HUES64 (cell line): ENCODE measurements around the gene CRYGN. TPM values are rescaled to one million over a fixed set of nuclear protein-coding genes. Genes with fewer than 3 reads are reported as not detected.

Experiments used
- H3K27ac ChIP-seq: 2 replicates; pipeline ENCODE4 v1.7.0; 2013; ENCODE audit warnings: low read depth, low read length, inconsistent platforms
- H3K27me3 ChIP-seq: 2 replicates; pipeline ENCODE4 v1.6.1; 2013; ENCODE audit warnings: mild to moderate bottlenecking, low read length; ENCODE audit not compliant: insufficient read depth
- H3K36me3 ChIP-seq: 2 replicates; pipeline ENCODE4 v1.6.1; 2013; ENCODE audit warnings: mild to moderate bottlenecking, low read length; ENCODE audit not compliant: insufficient read depth
- H3K4me1 ChIP-seq: 2 replicates; pipeline ENCODE4 v1.6.1; 2013; ENCODE audit warnings: mild to moderate bottlenecking, low read length, moderate library complexity; ENCODE audit not compliant: insufficient read depth
- H3K4me3 ChIP-seq: 2 replicates; pipeline ENCODE4 v1.5.1; 2013; ENCODE audit warnings: mild to moderate bottlenecking, low read length, moderate library complexity
- H3K9ac ChIP-seq: 2 replicates; pipeline ENCODE4 v1.6.1; 2013; ENCODE audit warnings: mild to moderate bottlenecking, low read depth, low read length
- H3K9me3 ChIP-seq: 2 replicates; pipeline ENCODE4 v1.6.1; 2013; ENCODE audit warnings: low read depth, low read length; ENCODE audit not compliant: insufficient read depth
- WGBS: fragments of 150-250, 120-280 bp; methylation state at CpG from one replicate; pipeline ENCODE4 v1.1.7; 2013; ENCODE audit warnings: missing lambda C conversion rate; 5-methylcytosine and 5-hydroxymethylcytosine counted together
- polyA plus RNA-seq, 2 experiments: library from polyadenylated mRNA; stranded (reverse); fragments of 50-300 nt; gene quantifications; one replicate each; pipeline ENCODE4 v1.2.3, GENCODE V29; 2013

The CRYGN gene
- 0.40 TPM for polyA plus RNA-seq (2013, experiment 1 of 2)
- polyA plus RNA-seq (2013, experiment 2 of 2): 1.1 TPM

GRCh38 chr7:151439855-151440798 lies at the start of gene CRYGN:
Gene CRYGN (minus strand): TSS chr7:151440141. CDS start chr7:151439917, 224 bp downstream.
- 3% methylated on average over 47 of the region's 51 CpGs for WGBS
- H3K4me3 ChIP-seq: peak within 1 kb of the TSS; percentile 67

GRCh38 chr7:151489498-151489897 lies 49.6 kb upstream of the CRYGN start:
- H3K4me1 ChIP-seq: peaks cover 39% of the 10 kb centered on the region
- H3K4me3 ChIP-seq: no peak overlapping the region
- H3K27ac ChIP-seq: no peak overlapping the region
- H3K27me3 ChIP-seq: no peaks in the 10 kb centered on the region
- no peaks in the 10 kb centered on the region for H3K9me3 ChIP-seq
- WGBS: 84% methylated on average over 2 of the region's 2 CpGs
- H3K36me3 ChIP-seq: peaks cover 66% of the 10 kb centered on the region
- no peak overlapping the region for H3K9ac ChIP-seq

More at GRCh38 chr7:151439855-151440798, at the start of gene CRYGN:
- Histone ChIP-seq H3K4me1 (peaks cover 12% of the 10 kb centered on the region), H3K9ac (peak within 1 kb of the TSS; percentile 72), H3K27ac (no peak within 1 kb of the TSS), H3K27me3 (peaks cover 19% of the 10 kb centered on the region), H3K36me3 (no peaks in the 10 kb centered on the region), H3K9me3 (no peaks in the 10 kb centered on the region)

- H3K9ac ChIP-seq: no peak overlapping the region
- H3K27ac ChIP-seq: no peak overlapping the region
- H3K4me3 ChIP-seq: no peak overlapping the region
- peaks cover 80% of the 10 kb centered on the region for H3K36me3 ChIP-seq
- no peaks in the 10 kb centered on the region for H3K27me3 ChIP-seq
- peaks cover 25% of the 10 kb centered on the region for H3K4me1 ChIP-seq
- no peaks in the 10 kb centered on the region for H3K9me3 ChIP-seq
Measured at GRCh38 chr7:151488096-151488495, 48.2 kb upstream of the CRYGN start.

- H3K4me3 ChIP-seq: no peak overlapping the region
- peaks cover 23% of the 10 kb centered on the region for H3K4me1 ChIP-seq
- H3K27me3 ChIP-seq: no peaks in the 10 kb centered on the region
- H3K9me3 ChIP-seq: no peaks in the 10 kb centered on the region
- no peak overlapping the region for H3K9ac ChIP-seq
- H3K36me3 ChIP-seq: peaks cover 88% of the 10 kb centered on the region
- WGBS: 98% methylated on average over 2 of the region's 2 CpGs
- H3K27ac ChIP-seq: no peak overlapping the region
Measured at GRCh38 chr7:151487228-151487627, 47.3 kb upstream of the CRYGN start.

GRCh38 chr7:151486074-151486473 lies 46.1 kb upstream of the CRYGN start:
- H3K36me3 ChIP-seq: peaks cover 100% of the 10 kb centered on the region
- H3K9ac ChIP-seq: no peak overlapping the region
- H3K4me3 ChIP-seq: no peak overlapping the region
- no peaks in the 10 kb centered on the region for H3K9me3 ChIP-seq
- 93% methylated on average over 3 of the region's 3 CpGs for WGBS
- H3K4me1 ChIP-seq: peaks cover 14% of the 10 kb centered on the region
- H3K27me3 ChIP-seq: no peaks in the 10 kb centered on the region
- H3K27ac ChIP-seq: no peak overlapping the region

- H3K27me3 ChIP-seq: no peaks in the 10 kb centered on the region
Measured at GRCh38 chr7:151484971-151485707, 45.2 kb upstream of the CRYGN start.

GRCh38 chr7:151483711-151483983 lies 43.7 kb upstream of the CRYGN start:
- Histone ChIP-seq H3K4me3 (no peak overlapping the region), H3K9ac (no peak overlapping the region), H3K9me3 (no peaks in the 10 kb centered on the region), H3K27me3 (no peaks in the 10 kb centered on the region), H3K4me1 (peaks cover 5% of the 10 kb centered on the region), H3K27ac (no peak overlapping the region), H3K36me3 (peaks cover 80% of the 10 kb centered on the region)
- WGBS: 100% methylated on average over 1 of the region's 1 CpG

More at GRCh38 chr7:151484971-151485707, 45.2 kb upstream of the CRYGN start:
- 91% methylated on average over 5 of the region's 7 CpGs for WGBS
- peaks cover 5% of the 10 kb centered on the region for H3K4me1 ChIP-seq
- peaks cover 95% of the 10 kb centered on the region for H3K36me3 ChIP-seq
- no peaks in the 10 kb centered on the region for H3K9me3 ChIP-seq
- H3K9ac ChIP-seq: no peak overlapping the region
- H3K4me3 ChIP-seq: no peak overlapping the region
- H3K27ac ChIP-seq: no peak overlapping the region

GRCh38 chr7:151482883-151483710 lies 43.2 kb upstream of the CRYGN start:
- no peaks in the 10 kb centered on the region for H3K27me3 ChIP-seq
- 93% methylated on average over 8 of the region's 8 CpGs for WGBS
- no peak overlapping the region for H3K27ac ChIP-seq
- H3K4me1 ChIP-seq: peaks cover 4% of the 10 kb centered on the region
- H3K9me3 ChIP-seq: no peaks in the 10 kb centered on the region
- peaks cover 74% of the 10 kb centered on the region for H3K36me3 ChIP-seq
- H3K4me3 ChIP-seq: no peak overlapping the region
- no peak overlapping the region for H3K9ac ChIP-seq

- no peak overlapping the region for H3K4me3 ChIP-seq
- peaks cover 70% of the 10 kb centered on the region for H3K36me3 ChIP-seq
- H3K4me1 ChIP-seq: peaks cover 11% of the 10 kb centered on the region
- H3K27ac ChIP-seq: no peak overlapping the region
- no peaks in the 10 kb centered on the region for H3K27me3 ChIP-seq
- H3K9ac ChIP-seq: no peak overlapping the region
- 95% methylated on average over 4 of the region's 4 CpGs for WGBS
- H3K9me3 ChIP-seq: no peaks in the 10 kb centered on the region
Measured at GRCh38 chr7:151481650-151482505, 41.9 kb upstream of the CRYGN start.

GRCh38 chr7:151477867-151478266 lies 37.9 kb upstream of the CRYGN start:
- Histone ChIP-seq H3K27ac (no peak overlapping the region), H3K36me3 (peaks cover 62% of the 10 kb centered on the region), H3K4me1 (peaks cover 15% of the 10 kb centered on the region), H3K27me3 (no peaks in the 10 kb centered on the region), H3K4me3 (no peak overlapping the region), H3K9ac (no peak overlapping the region), H3K9me3 (no peaks in the 10 kb centered on the region)
- WGBS: 97% methylated on average over 7 of the region's 7 CpGs
